ENCODE measurements around the gene GALNT18. TPM values are rescaled to one million over a fixed set of nuclear protein-coding genes. Genes with fewer than 3 reads are reported as not detected.

The GALNT18 gene
- total RNA-seq, 2 donors from 2014 or later = 28.2 to 57.8 TPM

DNA sequence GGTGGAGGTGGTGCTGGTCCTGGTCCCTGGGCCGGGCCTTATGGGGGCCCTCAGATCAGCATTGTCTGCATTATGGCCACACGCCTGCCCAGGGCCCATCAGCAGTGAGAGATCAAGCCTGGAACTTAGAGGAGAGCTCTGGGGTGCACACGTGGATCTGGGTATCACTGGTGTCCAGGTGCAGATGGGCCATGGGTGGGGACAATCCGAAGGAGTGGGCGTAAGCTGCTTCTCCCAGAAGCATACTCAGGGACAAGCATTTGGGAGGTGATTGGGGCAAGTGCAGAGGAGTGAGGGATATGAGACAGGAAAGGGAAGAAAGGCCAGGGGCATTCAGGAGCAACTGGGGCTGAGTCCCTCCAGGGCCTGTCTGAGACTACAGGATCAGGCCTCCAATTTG lies 353.1 kb downstream of the GALNT18 start:
- ATAC-seq (ENCODE audit: insufficient number of reproducible peaks, low FRiP score, low read depth) = no peak
- no peak overlapping the region for H3K4me3 ChIP-seq
- peaks cover 0 to 8% of the 10 kb centered on the region in 2 donors for H3K4me1 ChIP-seq (ENCODE audit: control insufficient read depth in 1 of 2, low read depth in 2 of 2)
- TF ChIP-seq, protein P1, sequence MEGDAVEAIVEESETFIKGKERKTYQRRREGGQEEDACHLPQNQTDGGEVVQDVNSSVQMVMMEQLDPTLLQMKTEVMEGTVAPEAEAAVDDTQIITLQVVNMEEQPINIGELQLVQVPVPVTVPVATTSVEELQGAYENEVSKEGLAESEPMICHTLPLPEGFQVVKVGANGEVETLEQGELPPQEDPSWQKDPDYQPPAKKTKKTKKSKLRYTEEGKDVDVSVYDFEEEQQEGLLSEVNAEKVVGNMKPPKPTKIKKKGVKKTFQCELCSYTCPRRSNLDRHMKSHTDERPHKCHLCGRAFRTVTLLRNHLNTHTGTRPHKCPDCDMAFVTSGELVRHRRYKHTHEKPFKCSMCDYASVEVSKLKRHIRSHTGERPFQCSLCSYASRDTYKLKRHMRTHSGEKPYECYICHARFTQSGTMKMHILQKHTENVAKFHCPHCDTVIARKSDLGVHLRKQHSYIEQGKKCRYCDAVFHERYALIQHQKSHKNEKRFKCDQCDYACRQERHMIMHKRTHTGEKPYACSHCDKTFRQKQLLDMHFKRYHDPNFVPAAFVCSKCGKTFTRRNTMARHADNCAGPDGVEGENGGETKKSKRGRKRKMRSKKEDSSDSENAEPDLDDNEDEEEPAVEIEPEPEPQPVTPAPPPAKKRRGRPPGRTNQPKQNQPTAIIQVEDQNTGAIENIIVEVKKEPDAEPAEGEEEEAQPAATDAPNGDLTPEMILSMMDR (IDR thresholded peaks at IDR 0.05) = no peak
- no peaks in the 10 kb centered on the region for H3K36me3 ChIP-seq
- no peaks in the 10 kb centered on the region for H3K9me3 ChIP-seq
- no peaks in the 10 kb centered on the region for H3K27me3 ChIP-seq (replicated peaks; ENCODE audit: insufficient read depth)
- no peak overlapping the region for H3K27ac ChIP-seq
- DNase-seq (ENCODE audit: low spot score) = no peak

GRCh38 chr11:11268119-11268518 lies 353.7 kb downstream of the GALNT18 start:
- H3K36me3 ChIP-seq = no peaks in the 10 kb centered on the region
- no peaks in the 10 kb centered on the region for H3K9me3 ChIP-seq
- H3K27ac ChIP-seq = no peak overlapping the region
- TF ChIP-seq, protein P1 (IDR thresholded peaks at IDR 0.05) = no peak
- no peak overlapping the region for H3K4me3 ChIP-seq
- no peaks in the 10 kb centered on the region for H3K27me3 ChIP-seq (replicated peaks; ENCODE audit: insufficient read depth)
- DNase-seq (ENCODE audit: low spot score) (no peak), ATAC-seq (ENCODE audit: insufficient number of reproducible peaks, low FRiP score, low read depth) (no peak)
- peaks cover 0 to 14% of the 10 kb centered on the region in 2 donors for H3K4me1 ChIP-seq (ENCODE audit: control insufficient read depth in 1 of 2, low read depth in 2 of 2)

DNA sequence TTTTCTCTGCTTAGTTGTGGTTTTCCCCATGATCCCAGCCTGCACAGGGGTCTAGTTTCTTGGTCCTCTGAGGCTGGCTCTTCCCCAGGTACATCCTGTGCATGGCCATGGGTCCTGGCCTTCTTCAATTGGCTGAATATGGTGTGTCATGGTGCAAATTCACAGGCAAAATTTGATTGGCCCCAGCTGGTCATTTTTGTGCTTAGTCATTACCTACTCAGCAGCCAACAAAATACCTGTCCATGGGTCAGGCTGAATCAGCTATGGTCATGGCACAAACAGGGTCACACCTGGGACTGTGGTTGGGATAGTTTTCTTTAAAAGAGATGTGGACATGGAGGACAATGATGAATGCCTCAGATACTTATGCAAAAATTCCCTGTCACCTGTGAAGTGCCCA lies 354.5 kb downstream of the GALNT18 start:
- Histone ChIP-seq H3K4me1 (ENCODE audit: control insufficient read depth in 1 of 2, low read depth in 2 of 2) (peaks cover 0 to 14% of the 10 kb centered on the region in 2 donors), H3K9me3 (no peaks in the 10 kb centered on the region), H3K36me3 (no peaks in the 10 kb centered on the region), H3K4me3 (no peak overlapping the region), H3K27ac (no peak overlapping the region), H3K27me3 (replicated peaks; ENCODE audit: insufficient read depth) (no peaks in the 10 kb centered on the region)
- DNase-seq (ENCODE audit: low spot score) (no peak), ATAC-seq (ENCODE audit: insufficient number of reproducible peaks, low FRiP score, low read depth) (no peak)
- TF ChIP-seq, protein P1 (IDR thresholded peaks at IDR 0.05) = no peak

- DNase-seq (ENCODE audit: low spot score) (no peak), ATAC-seq (ENCODE audit: insufficient number of reproducible peaks, low FRiP score, low read depth) (no peak)
- no peaks in the 10 kb centered on the region for H3K27me3 ChIP-seq (replicated peaks; ENCODE audit: insufficient read depth)
- TF ChIP-seq, protein P1 (IDR thresholded peaks at IDR 0.05) = peak; percentile 72
- H3K4me1 ChIP-seq (ENCODE audit: control insufficient read depth in 1 of 2, low read depth in 2 of 2) = peaks cover 0 to 14% of the 10 kb centered on the region in 2 donors
- no peak overlapping the region for H3K4me3 ChIP-seq
- no peaks in the 10 kb centered on the region for H3K9me3 ChIP-seq
- no peaks in the 10 kb centered on the region for H3K36me3 ChIP-seq
- no peak overlapping the region for H3K27ac ChIP-seq
Measured at GRCh38 chr11:11265994-11266606, 355.7 kb downstream of the GALNT18 start.

DNA sequence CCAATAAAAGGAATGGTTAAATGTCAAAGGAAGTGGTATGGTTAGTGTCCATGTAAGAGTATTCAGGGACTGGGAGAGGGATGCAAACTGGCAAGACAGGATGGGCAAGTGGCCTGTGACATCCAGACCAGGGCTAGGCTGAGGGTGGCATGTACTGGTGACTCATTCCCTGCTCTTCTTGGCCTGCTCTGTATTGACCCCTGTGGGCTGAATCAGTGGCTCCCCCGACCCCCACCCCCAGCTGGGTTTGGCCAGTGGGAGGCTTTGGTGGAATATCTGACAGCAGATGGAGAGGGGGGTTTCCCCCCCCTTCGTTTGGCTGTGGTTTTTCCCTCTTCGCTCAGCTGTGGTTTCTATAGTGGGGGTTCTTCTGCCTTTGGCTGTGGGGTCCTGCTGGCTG lies 356.5 kb downstream of the GALNT18 start:
- Histone ChIP-seq H3K4me3 (no peak overlapping the region), H3K27me3 (replicated peaks; ENCODE audit: insufficient read depth) (no peaks in the 10 kb centered on the region), H3K9me3 (no peaks in the 10 kb centered on the region), H3K27ac (no peak overlapping the region), H3K36me3 (no peaks in the 10 kb centered on the region), H3K4me1 (ENCODE audit: control insufficient read depth in 1 of 2, low read depth in 2 of 2) (peaks cover 0 to 14% of the 10 kb centered on the region in 2 donors)
- ATAC-seq (ENCODE audit: insufficient number of reproducible peaks, low FRiP score, low read depth) (no peak), DNase-seq (ENCODE audit: low spot score) (no peak)
- TF ChIP-seq, protein P1 (IDR thresholded peaks at IDR 0.05) = no peak
